ENCODE data around the gene LTBP1. TPM values are rescaled to one million over a fixed set of nuclear protein-coding genes. Genes with fewer than 3 reads are reported as not detected.
A peak's percentile ranks its signal among the peaks of the same experiment; 100 is the strongest.
"Not testable (repeated sequence)": the region's sequence is repeated elsewhere in the genome, so short reads cannot be mapped to it uniquely, and the experiment has no call there.

Gene LTBP1
- total RNA-seq, 4 donors from 2014 or later, result 12.6 to 81.0 (median 16.0) TPM

DNA sequence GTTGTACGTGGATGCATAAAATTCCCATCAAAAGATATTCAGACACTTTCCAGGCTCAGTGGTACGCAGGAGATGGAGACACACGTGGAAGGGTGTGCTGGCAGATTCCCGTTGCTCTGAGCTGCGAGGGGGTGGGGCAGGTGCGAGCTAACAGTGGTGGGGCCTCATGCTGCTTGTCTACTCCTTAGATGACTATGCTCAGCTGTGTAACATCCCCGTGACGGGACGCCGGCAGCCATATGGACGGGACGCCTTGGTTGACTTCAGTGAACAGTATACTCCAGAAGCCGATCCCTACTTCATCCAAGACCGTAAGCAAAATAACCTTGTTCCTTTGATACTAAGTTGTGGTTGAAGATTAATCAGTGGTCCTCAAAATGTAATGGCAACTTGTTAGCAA is 442.2 kb downstream of the LTBP1 start:
- TF ChIP-seq, protein P1, sequence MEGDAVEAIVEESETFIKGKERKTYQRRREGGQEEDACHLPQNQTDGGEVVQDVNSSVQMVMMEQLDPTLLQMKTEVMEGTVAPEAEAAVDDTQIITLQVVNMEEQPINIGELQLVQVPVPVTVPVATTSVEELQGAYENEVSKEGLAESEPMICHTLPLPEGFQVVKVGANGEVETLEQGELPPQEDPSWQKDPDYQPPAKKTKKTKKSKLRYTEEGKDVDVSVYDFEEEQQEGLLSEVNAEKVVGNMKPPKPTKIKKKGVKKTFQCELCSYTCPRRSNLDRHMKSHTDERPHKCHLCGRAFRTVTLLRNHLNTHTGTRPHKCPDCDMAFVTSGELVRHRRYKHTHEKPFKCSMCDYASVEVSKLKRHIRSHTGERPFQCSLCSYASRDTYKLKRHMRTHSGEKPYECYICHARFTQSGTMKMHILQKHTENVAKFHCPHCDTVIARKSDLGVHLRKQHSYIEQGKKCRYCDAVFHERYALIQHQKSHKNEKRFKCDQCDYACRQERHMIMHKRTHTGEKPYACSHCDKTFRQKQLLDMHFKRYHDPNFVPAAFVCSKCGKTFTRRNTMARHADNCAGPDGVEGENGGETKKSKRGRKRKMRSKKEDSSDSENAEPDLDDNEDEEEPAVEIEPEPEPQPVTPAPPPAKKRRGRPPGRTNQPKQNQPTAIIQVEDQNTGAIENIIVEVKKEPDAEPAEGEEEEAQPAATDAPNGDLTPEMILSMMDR (IDR thresholded peaks at IDR 0.05), result no peak
- no peak for DNase-seq (ENCODE audit: low spot score)
- no peak for ATAC-seq (ENCODE audit: low FRiP score)

DNA sequence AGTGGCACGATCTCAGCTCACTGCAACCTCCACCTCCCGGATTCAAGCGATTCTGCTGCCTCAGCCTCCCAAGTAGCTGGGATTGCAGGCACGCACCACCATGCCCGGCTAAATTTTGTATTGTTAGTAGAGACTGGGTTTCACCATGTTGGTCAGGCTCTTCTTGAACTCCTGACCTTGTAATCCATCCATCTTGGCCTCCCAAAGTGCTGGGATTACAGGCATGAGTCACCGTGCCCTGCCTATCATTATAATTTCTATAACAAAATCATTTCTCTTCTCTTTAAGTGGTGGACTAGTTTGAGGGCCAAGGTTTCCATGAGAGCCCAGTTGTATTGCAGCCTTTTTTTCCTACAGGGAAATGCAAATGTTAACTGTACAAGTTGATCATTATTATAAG is 442.9 kb downstream of the LTBP1 start:
- not testable (repeated sequence) for DNase-seq (ENCODE audit: low spot score); ATAC-seq (ENCODE audit: low FRiP score)

DNA sequence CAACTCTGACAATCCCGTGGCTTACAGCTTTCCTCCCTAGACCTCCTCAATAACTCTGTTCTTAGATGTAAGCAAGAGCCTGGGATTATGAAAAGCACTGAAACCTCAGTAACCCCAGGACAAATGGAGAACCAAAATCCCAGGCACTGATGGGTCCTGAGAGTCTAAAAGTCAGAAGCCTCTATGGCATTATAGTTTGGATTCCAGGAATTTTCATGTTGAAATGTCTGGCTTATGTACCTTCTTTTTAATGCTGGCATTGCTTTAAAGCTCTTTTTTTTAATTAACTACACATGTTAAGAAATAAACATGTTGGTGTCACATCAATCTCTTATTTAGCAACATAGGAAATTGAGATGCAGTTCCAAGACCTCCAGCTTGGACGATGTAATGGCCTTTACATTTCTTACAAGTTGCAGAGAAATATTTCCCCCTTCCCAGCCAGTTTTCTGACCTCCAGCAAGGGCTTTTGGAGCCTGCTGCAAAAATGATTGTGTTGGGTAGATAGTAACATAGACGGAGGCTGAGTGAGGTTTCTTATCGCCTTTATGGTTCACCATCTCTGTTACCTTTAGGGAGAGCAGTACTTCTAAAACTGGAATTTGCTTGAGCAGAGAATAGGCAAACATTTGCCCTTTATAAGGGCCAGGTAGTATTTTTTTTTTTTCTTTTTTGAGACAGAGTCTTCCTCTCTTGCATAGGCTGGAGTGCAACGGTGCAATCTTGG is 444.9 kb downstream of the LTBP1 start:
- DNase-seq (ENCODE audit: low spot score) (no peak), ATAC-seq (ENCODE audit: low FRiP score) (peak; percentile 64)
- TF ChIP-seq, protein P1 (IDR thresholded peaks at IDR 0.05), result no peak

- DNase-seq (ENCODE audit: low spot score), result no peak
- TF ChIP-seq, protein P1 (IDR thresholded peaks at IDR 0.05), result no peak
Observed at GRCh38 chr2:33392366-33392765, 445.6 kb downstream of the LTBP1 start.

DNA sequence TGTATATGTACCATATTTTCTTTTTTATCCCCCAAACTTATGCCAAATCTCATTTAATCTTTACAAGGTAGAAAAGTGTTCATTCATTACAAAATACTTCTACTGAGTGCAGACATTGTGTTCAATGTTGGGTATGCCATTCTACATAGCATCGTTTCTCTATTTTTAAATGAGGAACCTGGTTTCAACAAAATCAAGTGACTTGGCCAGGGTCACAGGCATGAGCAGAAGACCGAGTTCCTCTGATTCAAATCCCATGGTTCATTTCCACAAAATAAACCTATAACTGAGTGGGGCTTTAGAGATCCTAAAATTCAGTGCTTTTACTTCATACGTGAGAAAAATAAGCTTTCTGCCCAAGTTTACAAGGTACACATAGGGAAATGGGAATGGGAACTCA is 448.3 kb downstream of the LTBP1 start:
- TF ChIP-seq, protein P1 (IDR thresholded peaks at IDR 0.05), result no peak
- DNase-seq (ENCODE audit: low spot score) (no peak), ATAC-seq (ENCODE audit: low FRiP score) (no peak)

More at GRCh38 chr2:33392366-33392765, 445.6 kb downstream of the LTBP1 start:
- ATAC-seq (ENCODE audit: low FRiP score), result no peak

- TF ChIP-seq, protein P1 (IDR thresholded peaks at IDR 0.05), result no peak
- ATAC-seq (ENCODE audit: low FRiP score) (no peak), DNase-seq (ENCODE audit: low spot score) (peak; percentile 28)
Observed at GRCh38 chr2:33395655-33396249, 449.0 kb downstream of the LTBP1 start.

GRCh38 chr2:33404321-33404720 is 457.6 kb downstream of the LTBP1 start:
- no peak for DNase-seq (ENCODE audit: low spot score)
- ATAC-seq (ENCODE audit: low FRiP score), result no peak
- TF ChIP-seq, protein P1 (IDR thresholded peaks at IDR 0.05), result no peak

Measured in omental fat pad (tissue), 4 donors.